Measurements from ENCODE around the gene MGST3.
"Not testable (repeated sequence)": the region's sequence is repeated elsewhere in the genome, so short reads cannot be mapped to it uniquely, and the experiment has no call there.

The MGST3 gene

GRCh38 chr1:165697881-165698760 lies 67.1 kb downstream of the MGST3 start, which contains the start of gene ALDH9A1:
Gene ALDH9A1 (minus strand): TSS chr1:165698562. CDS start chr1:165698558, 4 bp downstream.
- DNase-seq (ENCODE audit: low spot score) = peak; percentile 91

- DNase-seq (ENCODE audit: low spot score) = no peak
These were observed 67.7 kb downstream of the MGST3 start for GRCh38 chr1:165698761-165699052.

GRCh38 chr1:165699577-165699976 lies 68.5 kb downstream of the MGST3 start:
- no peak for DNase-seq (ENCODE audit: low spot score)

GRCh38 chr1:165701922-165702321 lies 70.9 kb downstream of the MGST3 start:
- not testable (repeated sequence) for DNase-seq (ENCODE audit: low spot score)

GRCh38 chr1:165703648-165704047 lies 72.6 kb downstream of the MGST3 start:
- DNase-seq (ENCODE audit: low spot score) = no peak
